Smooth muscle cell (in vitro differentiated cells): Measurements from ENCODE around the gene KCTD2. TPM values are rescaled to one million over a fixed set of nuclear protein-coding genes. Genes with fewer than 3 reads are reported as not detected.

Source experiments
- DNase-seq: peaks from one replicate; lab custom pipeline; 2025; ENCODE audit not compliant: unreplicated experiment; lab: John Stamatoyannopoulos, UW
- H2AFZ ChIP-seq: fragments of 200-600 bp; sonication (generic); 2 replicates; pipeline ENCODE4 v1.6.0; 2016; ENCODE audit warnings: antibody characterized with exemption, low read depth, mild to moderate bottlenecking
- H3F3A ChIP-seq: fragments of 200-600 bp; sonication (generic); 2 replicates; pipeline ENCODE4 v1.6.0; 2017; ENCODE audit warnings: antibody characterized with exemption, low read depth
- H3K27ac ChIP-seq: fragments of 200-600 bp; sonication (generic); 2 replicates; pipeline ENCODE4 v1.5.1; 2016; ENCODE audit warnings: low read depth, mild to moderate bottlenecking
- H3K27me3 ChIP-seq: fragments of 200-600 bp; sonication (generic); 2 replicates; pipeline ENCODE4 v1.6.1; 2016; ENCODE audit warnings: low read depth, mild to moderate bottlenecking
- H3K36me3 ChIP-seq: fragments of 200-600 bp; sonication (generic); 2 replicates; pipeline ENCODE4 v1.5.1; 2016; ENCODE audit warnings: low read depth
- H3K4me1 ChIP-seq: fragments of 200-600 bp; sonication (generic); 2 replicates; pipeline ENCODE4 v1.5.1; 2016; ENCODE audit warnings: low read depth
- H3K4me2 ChIP-seq: fragments of 200-600 bp; sonication (generic); 2 replicates; pipeline ENCODE4 v1.6.0; 2016; ENCODE audit warnings: mild to moderate bottlenecking
- H3K4me3 ChIP-seq: fragments of 200-600 bp; sonication (generic); 2 replicates; pipeline ENCODE4 v1.5.1; 2016; ENCODE audit warnings: mild to moderate bottlenecking
- H3K79me2 ChIP-seq: fragments of 200-600 bp; sonication (generic); 2 replicates; pipeline ENCODE4 v1.6.0; 2016; ENCODE audit warnings: low read depth, mild to moderate bottlenecking
- H3K9ac ChIP-seq: fragments of 200-600 bp; sonication (generic); 2 replicates; pipeline ENCODE4 v1.6.0; 2016; ENCODE audit warnings: low read depth
- H3K9me3 ChIP-seq: fragments of 200-600 bp; sonication (generic); replicated peaks from 2 replicates; pipeline ENCODE4 v1.5.1; 2016; ENCODE audit warnings: low read depth
- H4K20me1 ChIP-seq: fragments of 200-600 bp; sonication (generic); 2 replicates; pipeline ENCODE4 v1.6.0; 2016; ENCODE audit warnings: low read depth
- CTCF ChIP-seq: fragments of 200-600 bp; sonication (generic); IDR thresholded peaks from 2 replicates; pipeline ENCODE4 v1.5.1; 2017; ENCODE audit warnings: borderline replicate concordance, mild to moderate bottlenecking, antibody characterized with exemption; ENCODE audit not compliant: insufficient read depth, poor library complexity, severe bottlenecking
- WGBS: methylation state at CpG from one replicate; pipeline ENCODE4 v1.1.7; 2016; ENCODE audit warnings: low lambda C conversion rate; 5-methylcytosine and 5-hydroxymethylcytosine counted together
- polyA plus RNA-seq: library from polyadenylated mRNA; unstranded; fragments of >200 nt; fragmentation: Nextera tagmentation; extraction: Ambion mirVana; gene quantifications from 2 replicates; pipeline ENCODE4 v1.2.1, GENCODE V29; 2016
- total RNA-seq: library from RNA; depleted of rRNA; stranded (reverse); fragments of >200 nt; gene quantifications from 2 replicates; pipeline ENCODE4 v1.2.3, GENCODE V29; 2014

KCTD2 gene
- total and polyA plus RNA-seq, 2 experiments from 2014 or later = 12.7 to 27.3 TPM

- Histone ChIP-seq H3K79me2 (peaks cover 10% of the 10 kb centered on the region), H3F3A (no peaks in the 10 kb centered on the region), H3K9me3 (no peaks in the 10 kb centered on the region), H2AFZ (no peak overlapping the region), H3K4me3 (no peak overlapping the region), H3K27me3 (no peaks in the 10 kb centered on the region), H3K27ac (no peak overlapping the region), H3K36me3 (no peaks in the 10 kb centered on the region), H3K4me2 (no peak overlapping the region), H3K4me1 (no peaks in the 10 kb centered on the region), H4K20me1 (peaks cover 43% of the 10 kb centered on the region), H3K9ac (no peak overlapping the region)
- TF ChIP-seq CTCF = no peak
- no peak for DNase-seq
- WGBS = 97% methylated on average over 14 of the region's 15 CpGs
These were observed 44.8 kb upstream of the KCTD2 start for GRCh38 chr17:75001915-75002843.

- Histone ChIP-seq H3K27me3 (no peaks in the 10 kb centered on the region), H3K79me2 (peaks cover 2% of the 10 kb centered on the region), H3K9me3 (no peaks in the 10 kb centered on the region), H3K9ac (no peak overlapping the region), H3F3A (no peaks in the 10 kb centered on the region), H2AFZ (no peak overlapping the region), H4K20me1 (peaks cover 33% of the 10 kb centered on the region), H3K4me3 (no peak overlapping the region), H3K4me2 (no peak overlapping the region), H3K4me1 (no peaks in the 10 kb centered on the region), H3K36me3 (no peaks in the 10 kb centered on the region), H3K27ac (no peak overlapping the region)
- no peak for DNase-seq
- 96% methylated on average over 75 of the region's 76 CpGs for WGBS
- TF ChIP-seq CTCF = no peak
These were observed 43.7 kb upstream of the KCTD2 start for GRCh38 chr17:75003070-75003956.

GRCh38 chr17:75003957-75004355, 43.1 kb upstream of the KCTD2 start:
- TF ChIP-seq CTCF = no peak
- Histone ChIP-seq H3K4me2 (no peak overlapping the region), H3K9me3 (no peaks in the 10 kb centered on the region), H3K4me3 (no peak overlapping the region), H3K36me3 (no peaks in the 10 kb centered on the region), H3K27ac (no peak overlapping the region), H3K27me3 (no peaks in the 10 kb centered on the region), H3F3A (peaks cover 2% of the 10 kb centered on the region), H4K20me1 (peaks cover 27% of the 10 kb centered on the region), H3K9ac (no peak overlapping the region), H3K4me1 (no peaks in the 10 kb centered on the region), H3K79me2 (peaks cover 2% of the 10 kb centered on the region), H2AFZ (no peak overlapping the region)
- DNase-seq = no peak
- WGBS = 97% methylated on average over 19 of the region's 19 CpGs
